ENCODE results near the gene FAM168B.
A peak's percentile ranks its signal among the peaks of the same experiment; 100 is the strongest.

GRCh38 chr2:131105156-131105949 is 12.1 kb upstream of the FAM168B start, which contains the start of gene PLEKHB2:
- no peak for TF ChIP-seq FOXM1 (IDR thresholded peaks at IDR 0.05; ENCODE audit: borderline replicate concordance, low read depth)
- TF ChIP-seq CREB1 (IDR thresholded peaks at IDR 0.05; ENCODE audit: low read depth), result peak; percentile 60; the same call in 1 of the 2 replicates
- 0 out of 2 replicates have a peak, but pooled peaks have one; percentile 28 for TF ChIP-seq YY1 (IDR thresholded peaks at IDR 0.05; ENCODE audit: low read depth)
- TF ChIP-seq, protein P1, sequence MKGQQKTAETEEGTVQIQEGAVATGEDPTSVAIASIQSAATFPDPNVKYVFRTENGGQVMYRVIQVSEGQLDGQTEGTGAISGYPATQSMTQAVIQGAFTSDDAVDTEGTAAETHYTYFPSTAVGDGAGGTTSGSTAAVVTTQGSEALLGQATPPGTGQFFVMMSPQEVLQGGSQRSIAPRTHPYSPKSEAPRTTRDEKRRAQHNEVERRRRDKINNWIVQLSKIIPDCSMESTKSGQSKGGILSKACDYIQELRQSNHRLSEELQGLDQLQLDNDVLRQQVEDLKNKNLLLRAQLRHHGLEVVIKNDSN (IDR thresholded peaks at IDR 0.05), result no peak
- TF ChIP-seq, protein P2, sequence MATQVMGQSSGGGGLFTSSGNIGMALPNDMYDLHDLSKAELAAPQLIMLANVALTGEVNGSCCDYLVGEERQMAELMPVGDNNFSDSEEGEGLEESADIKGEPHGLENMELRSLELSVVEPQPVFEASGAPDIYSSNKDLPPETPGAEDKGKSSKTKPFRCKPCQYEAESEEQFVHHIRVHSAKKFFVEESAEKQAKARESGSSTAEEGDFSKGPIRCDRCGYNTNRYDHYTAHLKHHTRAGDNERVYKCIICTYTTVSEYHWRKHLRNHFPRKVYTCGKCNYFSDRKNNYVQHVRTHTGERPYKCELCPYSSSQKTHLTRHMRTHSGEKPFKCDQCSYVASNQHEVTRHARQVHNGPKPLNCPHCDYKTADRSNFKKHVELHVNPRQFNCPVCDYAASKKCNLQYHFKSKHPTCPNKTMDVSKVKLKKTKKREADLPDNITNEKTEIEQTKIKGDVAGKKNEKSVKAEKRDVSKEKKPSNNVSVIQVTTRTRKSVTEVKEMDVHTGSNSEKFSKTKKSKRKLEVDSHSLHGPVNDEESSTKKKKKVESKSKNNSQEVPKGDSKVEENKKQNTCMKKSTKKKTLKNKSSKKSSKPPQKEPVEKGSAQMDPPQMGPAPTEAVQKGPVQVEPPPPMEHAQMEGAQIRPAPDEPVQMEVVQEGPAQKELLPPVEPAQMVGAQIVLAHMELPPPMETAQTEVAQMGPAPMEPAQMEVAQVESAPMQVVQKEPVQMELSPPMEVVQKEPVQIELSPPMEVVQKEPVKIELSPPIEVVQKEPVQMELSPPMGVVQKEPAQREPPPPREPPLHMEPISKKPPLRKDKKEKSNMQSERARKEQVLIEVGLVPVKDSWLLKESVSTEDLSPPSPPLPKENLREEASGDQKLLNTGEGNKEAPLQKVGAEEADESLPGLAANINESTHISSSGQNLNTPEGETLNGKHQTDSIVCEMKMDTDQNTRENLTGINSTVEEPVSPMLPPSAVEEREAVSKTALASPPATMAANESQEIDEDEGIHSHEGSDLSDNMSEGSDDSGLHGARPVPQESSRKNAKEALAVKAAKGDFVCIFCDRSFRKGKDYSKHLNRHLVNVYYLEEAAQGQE (IDR thresholded peaks at IDR 0.05; ENCODE audit: low read depth), result no peak
- no peak for TF ChIP-seq EP300 (IDR thresholded peaks at IDR 0.05; ENCODE audit: borderline replicate concordance)
- peak; percentile 82 for TF ChIP-seq TAF1 (IDR thresholded peaks at IDR 0.05; ENCODE audit: low read depth)

Data from Ishikawa (cell line).